SK-N-MC (cell line): ENCODE data around the gene PRKCB.

Source experiments
- EZH2 ChIP-seq: fragments of 200-600 bp; sonication (generic); IDR thresholded peaks from one replicate; pipeline ENCODE4 v1.6.1; 2017; ENCODE audit warnings: antibody characterized with exemption
- FOXP2 ChIP-seq: optimal IDR thresholded peaks from 2 replicates; pipeline ENCODE3; 2011; ENCODE audit warnings: mild to moderate bottlenecking, moderate library complexity; ENCODE audit not compliant: insufficient read depth; ENCODE audit errors: extremely low read length, control extremely low read depth
- POLR2AphosphoS5 ChIP-seq: IDR thresholded peaks from 2 replicates; pipeline ENCODE4 v1.6.1; 2012; ENCODE audit warnings: mild to moderate bottlenecking, low read depth, low read length, borderline replicate concordance

- no peak for TF ChIP-seq POLR2AphosphoS5
- TF ChIP-seq EZH2, result no peak
- TF ChIP-seq FOXP2, result no peak
These were observed 4.5 kb downstream of the PRKCB start for GRCh38 chr16:23840310-23840709.
